CD1c-positive myeloid dendritic cell (primary cell): ENCODE results near the gene GCFC2.
"Not testable (repeated sequence)": the region's sequence is repeated elsewhere in the genome, so short reads cannot be mapped to it uniquely, and the experiment has no call there.

Source experiments
- DNase-seq: peaks from one replicate; pipeline ENCODE4 v3.0.0-alpha.2; 2016; ENCODE audit errors: extremely low spot score

GCFC2 gene

GRCh38 chr2:75679556-75679955, 31.2 kb downstream of the GCFC2 start:
- no peak for DNase-seq

- no peak for DNase-seq
These were observed 34.3 kb downstream of the GCFC2 start for GRCh38 chr2:75676464-75676863.

- DNase-seq = no peak
These were observed 34.8 kb downstream of the GCFC2 start for GRCh38 chr2:75675908-75676307.

- not testable (repeated sequence) for DNase-seq
These were observed 35.3 kb downstream of the GCFC2 start for GRCh38 chr2:75675423-75675822.

- DNase-seq = no peak
These were observed 42.8 kb downstream of the GCFC2 start for GRCh38 chr2:75667884-75668283.

GRCh38 chr2:75666911-75667310, 43.8 kb downstream of the GCFC2 start:
- no peak for DNase-seq

GRCh38 chr2:75657798-75658197, 52.9 kb downstream of the GCFC2 start:
- DNase-seq = no peak

- no peak for DNase-seq
These were observed 54.2 kb downstream of the GCFC2 start for GRCh38 chr2:75656563-75656962.

GRCh38 chr2:75655861-75656260, 54.9 kb downstream of the GCFC2 start:
- DNase-seq = no peak

GRCh38 chr2:75654012-75654411, 56.7 kb downstream of the GCFC2 start:
- no peak for DNase-seq

- DNase-seq = no peak
These were observed 62.9 kb downstream of the GCFC2 start for GRCh38 chr2:75647771-75648170.

GRCh38 chr2:75646583-75647425, 63.9 kb downstream of the GCFC2 start, which contains the start of gene MRPL19:
Gene MRPL19 (plus strand): TSS chr2:75646783. CDS start chr2:75646808, 25 bp downstream.
- peak; percentile 83 for DNase-seq

GRCh38 chr2:75646090-75646582, 64.6 kb downstream of the GCFC2 start:
- DNase-seq = no peak

- no peak for DNase-seq
These were observed 65.1 kb downstream of the GCFC2 start for GRCh38 chr2:75645643-75646042.

- DNase-seq = no peak
These were observed 66.7 kb downstream of the GCFC2 start for GRCh38 chr2:75643980-75644379.

GRCh38 chr2:75641587-75641986, 69.1 kb downstream of the GCFC2 start:
- DNase-seq = no peak

GRCh38 chr2:75640621-75641121, 70.0 kb downstream of the GCFC2 start:
- DNase-seq = peak; percentile 49

- no peak for DNase-seq
These were observed 73.1 kb downstream of the GCFC2 start for GRCh38 chr2:75637568-75637967.

GRCh38 chr2:75634945-75635344, 75.8 kb downstream of the GCFC2 start:
- DNase-seq = no peak

GRCh38 chr2:75633620-75634019, 77.1 kb downstream of the GCFC2 start:
- DNase-seq = no peak

GRCh38 chr2:75632813-75633212, 77.9 kb downstream of the GCFC2 start:
- no peak for DNase-seq

GRCh38 chr2:75632091-75632701, 78.5 kb downstream of the GCFC2 start:
- no peak for DNase-seq
